NCI-H524 (cell line): Measurements from ENCODE around the gene VAV1.

Experiments used
- DNase-seq, 2 experiments: peaks; one replicate each; lab custom pipeline; 2025; lab: John Stamatoyannopoulos, UW

The VAV1 gene, protein sequence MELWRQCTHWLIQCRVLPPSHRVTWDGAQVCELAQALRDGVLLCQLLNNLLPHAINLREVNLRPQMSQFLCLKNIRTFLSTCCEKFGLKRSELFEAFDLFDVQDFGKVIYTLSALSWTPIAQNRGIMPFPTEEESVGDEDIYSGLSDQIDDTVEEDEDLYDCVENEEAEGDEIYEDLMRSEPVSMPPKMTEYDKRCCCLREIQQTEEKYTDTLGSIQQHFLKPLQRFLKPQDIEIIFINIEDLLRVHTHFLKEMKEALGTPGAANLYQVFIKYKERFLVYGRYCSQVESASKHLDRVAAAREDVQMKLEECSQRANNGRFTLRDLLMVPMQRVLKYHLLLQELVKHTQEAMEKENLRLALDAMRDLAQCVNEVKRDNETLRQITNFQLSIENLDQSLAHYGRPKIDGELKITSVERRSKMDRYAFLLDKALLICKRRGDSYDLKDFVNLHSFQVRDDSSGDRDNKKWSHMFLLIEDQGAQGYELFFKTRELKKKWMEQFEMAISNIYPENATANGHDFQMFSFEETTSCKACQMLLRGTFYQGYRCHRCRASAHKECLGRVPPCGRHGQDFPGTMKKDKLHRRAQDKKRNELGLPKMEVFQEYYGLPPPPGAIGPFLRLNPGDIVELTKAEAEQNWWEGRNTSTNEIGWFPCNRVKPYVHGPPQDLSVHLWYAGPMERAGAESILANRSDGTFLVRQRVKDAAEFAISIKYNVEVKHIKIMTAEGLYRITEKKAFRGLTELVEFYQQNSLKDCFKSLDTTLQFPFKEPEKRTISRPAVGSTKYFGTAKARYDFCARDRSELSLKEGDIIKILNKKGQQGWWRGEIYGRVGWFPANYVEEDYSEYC

GRCh38 chr19:6772028-6772865 is at the start of gene VAV1:
VAV1 (plus strand) TSS chr19:6772708; CDS start chr19:6772808, 100 bp downstream.
- no peak for DNase-seq

DNA sequence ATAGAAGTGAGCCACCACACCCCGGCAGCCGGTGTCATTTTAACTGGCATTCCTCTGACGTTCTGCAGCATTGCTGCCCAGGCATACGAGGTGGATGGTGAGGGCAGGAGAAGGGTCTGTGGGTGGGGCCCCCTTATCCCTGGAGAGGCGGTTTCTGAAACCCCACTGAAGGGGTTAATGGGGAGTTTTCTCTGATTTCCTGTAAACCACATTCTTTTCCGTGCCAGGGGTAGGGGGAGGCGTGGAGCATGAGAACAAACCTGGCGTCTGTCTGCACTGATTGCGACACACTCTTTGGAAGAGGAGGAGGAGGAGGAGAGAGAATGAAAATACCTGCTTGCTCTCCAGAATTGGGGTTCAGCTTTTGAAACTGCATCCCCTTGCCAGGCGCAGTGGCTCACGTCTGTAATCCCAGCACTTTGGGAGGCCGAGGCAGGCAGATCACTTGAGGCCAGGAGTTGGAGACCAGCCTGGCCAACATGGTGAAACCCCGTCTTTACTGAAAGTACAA is 49.3 kb upstream of the VAV1 start:
- DNase-seq, result no peak

DNA sequence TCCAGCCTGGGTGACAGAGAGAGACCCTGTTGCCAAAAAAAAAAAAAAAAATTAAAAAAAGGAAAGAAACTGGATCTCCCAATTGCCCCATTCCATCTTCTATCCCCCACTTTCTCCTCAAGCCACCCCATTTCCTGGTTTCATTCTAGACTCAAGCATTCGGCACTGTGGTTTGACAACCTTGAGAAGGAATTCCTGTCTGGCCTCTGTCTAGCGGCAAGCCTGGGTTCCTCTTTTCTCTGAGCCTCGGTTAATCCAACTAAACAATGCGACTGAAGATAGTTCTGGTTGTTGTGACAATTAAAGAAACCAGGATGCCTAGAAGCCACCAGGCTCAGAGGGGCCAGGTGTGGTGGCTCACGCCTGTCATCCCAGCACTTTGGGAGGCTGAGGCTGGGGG is 48.8 kb upstream of the VAV1 start:
- DNase-seq, result no peak

GRCh38 chr19:6724631-6725492 is 47.6 kb upstream of the VAV1 start:
- no peak for DNase-seq

- DNase-seq, result no peak
These were observed 46.8 kb upstream of the VAV1 start for GRCh38 chr19:6725513-6726231.

GRCh38 chr19:6728346-6728745 is 44.2 kb upstream of the VAV1 start:
- DNase-seq, result no peak

DNA sequence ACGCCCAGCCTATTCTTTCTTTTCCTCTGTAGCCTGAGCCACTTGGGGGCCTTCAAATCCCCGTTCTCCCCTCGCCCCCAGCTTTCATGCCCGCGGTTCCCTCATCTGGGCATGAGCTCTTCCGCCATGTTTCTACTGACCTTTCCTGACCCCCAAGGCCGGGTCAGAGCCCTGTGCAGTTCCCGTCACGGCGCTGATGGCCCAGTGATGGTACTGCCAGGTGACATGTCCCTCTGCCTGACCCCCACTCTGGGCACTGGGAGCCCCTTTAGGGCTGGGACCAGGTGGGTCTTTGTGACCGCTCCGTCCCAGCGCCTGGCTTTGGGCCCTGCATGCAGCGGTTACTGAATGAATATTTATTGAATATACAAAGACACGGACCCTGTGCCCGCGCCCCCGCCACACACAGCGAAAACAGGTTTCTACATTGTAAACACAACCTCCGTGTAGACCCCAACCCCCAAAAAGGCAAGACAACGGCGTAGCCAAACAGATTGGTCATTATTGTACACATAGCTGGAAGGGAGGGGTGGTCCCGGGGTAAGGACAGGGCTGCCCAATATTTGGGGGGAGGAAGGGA is 42.8 kb upstream of the VAV1 start:
- no peak for DNase-seq

GRCh38 chr19:6730153-6730804 is 42.2 kb upstream of the VAV1 start:
- DNase-seq, result no peak

GRCh38 chr19:6730941-6731670 is 41.4 kb upstream of the VAV1 start:
- DNase-seq, result no peak

DNA sequence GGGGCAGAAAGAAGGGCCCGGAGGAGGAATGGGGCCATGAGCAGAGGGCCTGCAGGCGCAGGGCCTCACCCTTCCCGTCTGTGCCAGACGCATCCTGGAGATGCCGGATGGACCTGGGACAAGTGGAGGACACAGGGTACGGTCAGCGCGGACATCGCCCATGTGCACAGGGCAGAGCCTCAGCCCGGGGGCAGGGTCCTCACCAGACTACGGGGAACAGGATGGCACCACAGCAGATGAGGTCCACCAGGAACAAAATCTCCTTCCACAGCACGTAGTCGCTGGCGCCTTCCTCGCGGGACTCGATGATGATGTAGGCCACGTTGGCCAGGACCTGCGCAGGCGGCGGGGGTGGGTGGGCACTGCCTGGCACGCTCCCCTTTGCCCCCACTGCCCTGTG is 40.7 kb upstream of the VAV1 start:
- no peak for DNase-seq

- no peak for DNase-seq
These were observed 39.6 kb upstream of the VAV1 start for GRCh38 chr19:6732803-6733337.

DNA sequence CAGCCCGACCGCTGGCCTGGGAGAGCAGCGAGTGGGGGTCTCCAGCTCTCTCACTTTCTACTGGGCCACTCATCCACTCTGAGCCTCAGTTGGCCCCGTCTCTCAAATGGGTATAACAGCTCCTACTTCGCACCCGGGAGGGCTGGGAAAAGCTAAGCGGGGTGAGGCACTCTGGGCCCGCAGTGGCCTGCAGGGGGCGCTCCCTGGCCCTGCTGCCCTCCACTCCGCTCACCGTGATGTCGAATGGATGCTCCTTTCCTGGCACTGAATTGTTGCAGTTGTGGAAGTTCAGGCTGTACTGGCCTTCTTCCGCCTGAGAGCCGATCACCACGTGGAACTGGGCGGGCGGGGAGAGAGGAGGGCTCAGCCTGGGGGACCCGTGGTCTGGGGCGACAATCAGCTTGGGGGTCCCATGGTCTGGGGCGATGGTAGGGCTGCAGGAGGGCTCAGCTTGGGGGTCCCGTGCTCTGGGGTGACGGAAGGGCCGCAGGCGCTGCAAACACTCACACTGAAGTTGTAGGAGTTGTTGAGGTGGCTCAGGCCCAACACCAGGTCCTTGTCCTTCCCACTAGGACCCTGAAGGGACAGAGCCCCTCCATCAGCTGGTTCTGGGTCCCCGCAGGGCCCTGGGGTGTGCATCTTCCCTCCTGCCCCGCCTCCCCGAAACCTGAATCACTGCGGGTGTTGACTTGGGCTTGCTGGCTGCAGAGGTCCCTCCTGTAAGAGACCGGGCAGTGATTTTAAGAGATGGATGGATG is 39.0 kb upstream of the VAV1 start:
- DNase-seq, result no peak

DNA sequence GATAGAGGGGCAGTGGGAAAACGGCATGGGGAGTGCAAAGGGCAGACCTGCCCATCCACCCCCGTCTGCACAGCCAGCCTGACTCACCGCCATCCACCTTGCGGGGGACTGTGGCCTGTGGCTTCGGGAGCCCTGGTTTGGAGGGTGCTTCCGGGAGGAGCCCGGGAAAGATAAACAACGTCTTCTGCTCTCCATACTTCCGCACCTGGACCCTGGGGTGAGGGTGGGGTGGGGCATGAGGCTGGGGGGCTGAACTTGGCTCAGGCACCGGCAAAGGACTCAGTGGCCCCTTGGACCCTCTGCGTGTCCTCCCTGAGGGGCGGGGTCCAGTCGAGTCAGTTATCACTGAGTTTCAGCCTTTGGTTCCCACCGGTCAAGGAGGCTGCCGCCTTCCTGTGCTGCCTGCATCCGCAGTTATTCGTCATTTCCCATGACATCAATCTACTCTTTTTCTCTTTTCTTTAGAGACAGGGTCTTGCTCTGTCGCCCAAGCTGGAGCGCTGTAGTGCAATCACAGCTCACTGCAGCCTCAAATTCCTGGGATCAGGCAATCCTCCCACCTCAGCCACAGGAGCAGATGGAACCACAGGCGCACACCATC is 38.3 kb upstream of the VAV1 start:
- no peak for DNase-seq

GRCh38 chr19:6735181-6735911 is 37.2 kb upstream of the VAV1 start:
- no peak for DNase-seq

DNA sequence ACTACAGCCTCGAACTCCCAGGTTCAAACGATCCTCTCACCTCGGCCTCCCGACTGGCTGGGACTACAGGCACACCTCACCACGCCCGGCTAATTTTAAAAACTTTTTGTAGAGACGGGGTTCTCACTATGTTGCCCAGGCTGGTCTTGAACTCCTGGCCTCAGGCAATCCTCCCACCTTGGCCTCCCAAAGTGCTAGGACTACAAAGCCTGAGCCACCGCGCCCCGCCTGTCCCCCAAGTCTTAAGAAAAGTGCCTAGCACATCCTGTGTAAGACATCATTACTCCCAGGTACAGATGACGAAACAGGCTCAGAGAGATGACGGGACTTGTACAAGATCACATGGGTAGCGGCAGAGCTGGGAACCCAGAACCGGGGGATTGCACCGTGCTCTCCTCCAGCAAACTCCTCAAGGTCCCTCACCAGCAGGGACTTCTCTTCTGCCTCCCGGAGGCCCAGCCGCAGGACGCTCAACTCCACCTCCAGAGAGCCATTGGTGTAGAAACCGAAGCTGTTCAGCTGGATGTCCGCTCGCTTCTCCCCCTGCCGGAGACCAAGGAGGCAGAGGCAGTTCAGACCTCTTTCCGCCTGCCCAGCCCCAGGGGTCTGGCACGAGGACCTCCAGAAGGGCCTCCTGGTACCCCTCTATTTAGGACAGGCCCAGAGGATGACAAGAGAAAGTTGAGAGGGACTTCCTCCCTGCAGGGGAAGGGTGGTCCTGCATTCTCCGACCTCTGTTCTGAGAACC is 36.2 kb upstream of the VAV1 start:
- DNase-seq, result peak; percentile 28 to 64

DNA sequence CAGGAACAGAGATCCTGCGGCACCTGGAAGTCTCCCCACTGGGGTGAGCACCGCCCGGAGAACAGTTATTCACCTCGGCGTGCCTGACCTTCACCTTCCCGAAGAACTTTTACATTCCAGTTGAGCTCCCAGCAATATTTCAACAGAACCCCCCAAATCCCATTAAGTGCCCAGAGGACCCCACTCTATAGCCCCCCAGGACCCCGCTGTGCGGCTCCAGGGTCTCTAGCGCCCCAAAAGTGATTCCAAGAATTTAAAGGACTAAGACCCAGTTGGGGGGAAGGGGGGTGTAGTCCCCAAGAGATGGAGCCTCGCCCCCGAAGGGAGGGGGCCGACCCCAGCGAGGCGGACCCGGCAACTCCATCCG is 35.6 kb upstream of the VAV1 start:
- no peak for DNase-seq
